ENCODE measurements around the gene ANKRD13B. TPM values are rescaled to one million over a fixed set of nuclear protein-coding genes. Genes with fewer than 3 reads are reported as not detected.

ANKRD13B gene
- total RNA-seq, 1 donor from 2014 or later: 17.9 TPM

DNA sequence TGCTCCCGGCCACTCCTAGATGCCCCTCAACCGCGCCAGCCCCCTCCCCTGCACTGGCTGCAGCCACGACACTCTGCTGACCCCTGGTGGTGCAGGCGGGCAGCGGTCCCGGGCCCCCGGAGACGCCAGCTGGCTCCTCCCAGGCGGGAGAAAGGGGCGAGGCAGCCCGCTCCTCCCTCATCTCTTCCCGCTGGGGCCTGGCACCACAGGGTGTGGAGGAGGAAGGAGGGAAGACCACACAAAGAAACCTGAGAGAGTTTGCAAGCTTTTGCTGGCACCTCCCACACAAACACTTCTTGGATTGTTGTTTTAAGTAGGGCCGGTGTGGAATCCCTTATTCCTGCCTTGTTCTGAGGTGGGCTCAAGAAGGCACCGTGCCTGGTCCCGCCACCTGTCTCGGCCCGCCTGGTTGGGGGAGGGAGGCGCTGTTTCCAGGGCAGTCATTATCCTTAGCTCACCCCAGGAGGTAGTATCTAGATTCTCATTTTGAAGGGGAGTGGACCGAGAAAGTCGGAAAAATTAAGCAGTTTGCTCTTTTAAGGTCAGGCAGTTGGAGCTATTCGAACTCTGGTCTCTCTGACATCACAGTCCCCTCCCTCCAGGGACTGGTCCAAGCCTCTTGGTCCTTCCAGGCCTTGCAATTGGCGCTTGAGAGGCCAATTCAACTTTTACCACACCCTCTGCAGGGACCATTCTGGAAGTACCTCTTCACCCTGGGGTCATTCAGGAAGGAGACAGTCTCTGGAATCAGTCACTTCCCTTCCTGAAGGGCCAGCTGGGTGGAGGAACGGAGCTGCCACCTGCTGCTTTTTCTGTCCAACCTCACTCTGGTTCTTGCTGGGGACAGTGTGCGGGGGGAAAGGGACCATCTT, 959 bp upstream of the ANKRD13B start:
- TF ChIP-seq, protein P1, sequence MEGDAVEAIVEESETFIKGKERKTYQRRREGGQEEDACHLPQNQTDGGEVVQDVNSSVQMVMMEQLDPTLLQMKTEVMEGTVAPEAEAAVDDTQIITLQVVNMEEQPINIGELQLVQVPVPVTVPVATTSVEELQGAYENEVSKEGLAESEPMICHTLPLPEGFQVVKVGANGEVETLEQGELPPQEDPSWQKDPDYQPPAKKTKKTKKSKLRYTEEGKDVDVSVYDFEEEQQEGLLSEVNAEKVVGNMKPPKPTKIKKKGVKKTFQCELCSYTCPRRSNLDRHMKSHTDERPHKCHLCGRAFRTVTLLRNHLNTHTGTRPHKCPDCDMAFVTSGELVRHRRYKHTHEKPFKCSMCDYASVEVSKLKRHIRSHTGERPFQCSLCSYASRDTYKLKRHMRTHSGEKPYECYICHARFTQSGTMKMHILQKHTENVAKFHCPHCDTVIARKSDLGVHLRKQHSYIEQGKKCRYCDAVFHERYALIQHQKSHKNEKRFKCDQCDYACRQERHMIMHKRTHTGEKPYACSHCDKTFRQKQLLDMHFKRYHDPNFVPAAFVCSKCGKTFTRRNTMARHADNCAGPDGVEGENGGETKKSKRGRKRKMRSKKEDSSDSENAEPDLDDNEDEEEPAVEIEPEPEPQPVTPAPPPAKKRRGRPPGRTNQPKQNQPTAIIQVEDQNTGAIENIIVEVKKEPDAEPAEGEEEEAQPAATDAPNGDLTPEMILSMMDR (IDR thresholded peaks at IDR 0.05; ENCODE audit: insufficient read depth, low read depth, low read length): peak; percentile 70
- no peak for TF ChIP-seq EZH2 (IDR thresholded peaks at IDR 0.05; ENCODE audit: insufficient read depth, low read length)
- Mint-ChIP-seq H3K27ac (ENCODE audit: unreplicated experiment) (peak overlapping the region; percentile 92), H3K4me1 (ENCODE audit: low read depth, unreplicated experiment) (peaks cover 10% of the 10 kb centered on the region), H3K9me3 (ENCODE audit: unreplicated experiment) (no peaks in the 10 kb centered on the region), H3K27me3 (ENCODE audit: low read depth, unreplicated experiment) (no peaks in the 10 kb centered on the region), H3K36me3 (ENCODE audit: low read depth, unreplicated experiment) (no peaks in the 10 kb centered on the region), H3K4me3 (ENCODE audit: unreplicated experiment) (peak overlapping the region; percentile 83)
- Histone ChIP-seq H3K4me1 (ENCODE audit: insufficient read depth, low read length) (peaks cover 59% of the 10 kb centered on the region), H3K9ac (ENCODE audit: low read length) (peak overlapping the region; percentile 63), H3K79me2 (ENCODE audit: insufficient read depth, low read length) (peaks cover 23% of the 10 kb centered on the region), H4K20me1 (ENCODE audit: insufficient read depth, low read length) (peaks cover 52% of the 10 kb centered on the region), H3K9me3 (ENCODE audit: insufficient read depth, low read depth, low read length) (no peaks in the 10 kb centered on the region), H3K4me2 (ENCODE audit: low read length) (peak overlapping the region; percentile 91), H3K36me3 (ENCODE audit: insufficient read depth, low read length) (no peaks in the 10 kb centered on the region), H3K4me3 (ENCODE audit: insufficient read depth, low read depth, low read length) (peak overlapping the region; percentile 47), H3K27ac (ENCODE audit: low read depth, low read length) (peak overlapping the region; percentile 60), H3K27me3 (ENCODE audit: insufficient read depth, low read length) (peaks cover 6% of the 10 kb centered on the region), H2AFZ (ENCODE audit: low read depth, low read length) (peak overlapping the region; percentile 84)
- DNase-seq (ENCODE audit: low read depth) (no peak), FAIRE-seq (no peak)

DNA sequence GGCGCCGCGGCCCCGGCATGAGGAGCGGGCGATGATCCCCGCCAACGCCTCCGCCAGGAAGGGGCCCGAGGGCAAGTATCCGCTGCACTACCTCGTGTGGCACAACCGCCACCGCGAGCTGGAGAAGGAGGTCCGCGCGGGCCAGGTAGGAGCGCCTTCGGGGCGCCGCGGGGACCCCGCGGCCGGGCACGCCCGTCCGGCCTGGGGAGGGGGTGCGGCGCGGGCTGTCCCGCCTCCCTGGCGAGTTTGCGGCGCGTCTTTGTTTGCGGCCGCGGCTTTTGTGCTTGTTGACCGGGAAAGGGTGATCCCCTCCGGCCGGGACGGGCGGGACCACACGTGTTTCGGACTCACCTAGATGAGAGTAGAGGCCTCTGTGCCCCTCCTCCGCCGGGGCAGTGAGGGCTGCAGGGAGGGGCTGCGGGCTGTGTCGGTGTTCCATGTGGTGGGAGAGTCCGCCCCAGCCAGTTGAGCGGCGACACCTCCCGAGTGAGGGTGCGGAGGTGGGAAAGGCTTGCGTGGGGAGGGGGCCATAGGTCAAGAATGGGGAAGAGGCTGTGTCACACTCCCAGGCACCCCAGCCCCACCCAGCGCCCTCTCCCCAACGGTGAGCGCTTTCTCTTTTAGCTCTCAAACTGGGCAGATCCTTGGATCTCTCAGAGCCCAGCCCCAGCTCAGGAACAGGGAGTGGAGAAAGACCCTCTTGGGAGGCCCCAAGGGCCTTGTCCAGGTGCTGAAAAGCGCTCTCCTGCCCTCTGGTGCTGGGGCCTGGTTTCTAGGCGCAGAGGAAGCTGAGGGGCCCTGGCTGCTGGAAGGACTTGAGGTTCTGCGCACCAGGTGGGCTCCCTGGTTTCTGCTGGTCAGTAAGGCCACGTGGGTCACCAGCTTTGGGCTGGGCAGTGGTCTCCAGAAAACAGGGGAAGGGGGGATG, 923 bp downstream of the ANKRD13B start:
- peaks cover 45% of the 10 kb centered on the region for H3K4me1 ChIP-seq (ENCODE audit: insufficient read depth, low read length)
- Mint-ChIP-seq H3K27me3 (ENCODE audit: low read depth, unreplicated experiment) (no peaks in the 10 kb centered on the region), H3K9me3 (ENCODE audit: unreplicated experiment) (no peaks in the 10 kb centered on the region), H3K36me3 (ENCODE audit: low read depth, unreplicated experiment) (no peaks in the 10 kb centered on the region), H3K4me1 (ENCODE audit: low read depth, unreplicated experiment) (peaks cover 8% of the 10 kb centered on the region), H3K27ac (ENCODE audit: unreplicated experiment) (no peak overlapping the region), H3K4me3 (ENCODE audit: unreplicated experiment) (peak overlapping the region; percentile 84)
- peak overlapping the region; percentile 86 for H3K4me2 ChIP-seq (ENCODE audit: low read length)
- H3K9ac ChIP-seq (ENCODE audit: low read length): peak overlapping the region; percentile 31
- DNase-seq (ENCODE audit: low read depth) (no peak), FAIRE-seq (no peak)
- H3K27ac ChIP-seq (ENCODE audit: low read depth, low read length): no peak overlapping the region
- no peaks in the 10 kb centered on the region for H3K9me3 ChIP-seq (ENCODE audit: insufficient read depth, low read depth, low read length)
- peaks cover 12% of the 10 kb centered on the region for H3K27me3 ChIP-seq (ENCODE audit: insufficient read depth, low read length)
- peaks cover 41% of the 10 kb centered on the region for H4K20me1 ChIP-seq (ENCODE audit: insufficient read depth, low read length)
- peak overlapping the region; percentile 85 for H2AFZ ChIP-seq (ENCODE audit: low read depth, low read length)
- H3K36me3 ChIP-seq (ENCODE audit: insufficient read depth, low read length): no peaks in the 10 kb centered on the region
- peaks cover 7% of the 10 kb centered on the region for H3K79me2 ChIP-seq (ENCODE audit: insufficient read depth, low read length)
- TF ChIP-seq, protein P1 (IDR thresholded peaks at IDR 0.05; ENCODE audit: insufficient read depth, low read depth, low read length): no peak
- peak; percentile 35 for TF ChIP-seq EZH2 (IDR thresholded peaks at IDR 0.05; ENCODE audit: insufficient read depth, low read length)
- peak overlapping the region; percentile 57 for H3K4me3 ChIP-seq (ENCODE audit: insufficient read depth, low read depth, low read length)

Measured in astrocyte (in vitro differentiated cells and primary cell).